Brain microvascular endothelial cell (primary cell): ENCODE data around the gene ZNF653.
"Not testable (repeated sequence)": the region's sequence is repeated elsewhere in the genome, so short reads cannot be mapped to it uniquely, and the experiment has no call there.

Experiments used
- DNase-seq: peaks from one replicate; pipeline ENCODE4 v3.0.0-alpha.2; 2020
- H3K27ac ChIP-seq: fragments of 250-450 bp; sonication (Bioruptor Pico); 2 replicates; pipeline ENCODE4 v1.5.1; 2020; ENCODE audit warnings: mild to moderate bottlenecking, moderate library complexity
- H3K27me3 ChIP-seq: fragments of 250-450 bp; sonication (Bioruptor Pico); replicated peaks from 2 replicates; pipeline ENCODE4 v1.5.1; 2020; ENCODE audit warnings: mild to moderate bottlenecking
- H3K36me3 ChIP-seq: fragments of 250-450 bp; sonication (Bioruptor Pico); replicated peaks from 2 replicates; pipeline ENCODE4 v1.5.1; 2020; ENCODE audit warnings: mild to moderate bottlenecking
- H3K4me3 ChIP-seq: 2 replicates; pipeline ENCODE4 v1.5.1; 2011; ENCODE audit warnings: low read depth, mild to moderate bottlenecking, control low read depth, low read length, moderate library complexity
- in situ Hi-C: cut with HindIII; loops from 2 replicates; pipeline ENCODE4 v1.10.0; 2017; ENCODE audit warnings: low sequenced_read_pairs, low pct_ligation_motif_present
- TF ChIP-seq, protein P1 (sequence below): IDR thresholded peaks from 2 replicates; pipeline ENCODE4 v1.5.1; 2011; ENCODE audit warnings: low read depth, mild to moderate bottlenecking, moderate library complexity, low read length, control low read depth, inconsistent platforms; ENCODE audit errors: missing control alignments

The ZNF653 gene

DNA sequence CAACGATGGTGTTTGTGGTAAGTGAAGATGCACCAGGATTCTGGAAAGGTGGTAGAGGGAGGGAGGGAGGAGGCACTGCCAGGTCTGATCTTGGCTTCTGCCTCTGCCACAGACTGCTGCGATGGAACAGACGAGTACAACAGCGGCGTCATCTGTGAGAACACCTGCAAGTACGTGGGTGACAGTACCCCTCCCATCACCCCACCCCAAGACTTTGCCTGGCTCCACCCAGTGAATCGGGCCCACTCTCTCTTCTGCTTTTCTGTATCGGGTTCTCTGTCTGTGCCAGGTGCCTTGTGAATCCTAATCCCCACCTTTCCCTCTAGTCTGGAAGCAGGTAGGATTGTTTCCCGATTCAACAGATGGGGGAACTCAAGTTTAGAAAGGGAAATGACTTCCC, 67.7 kb downstream of the ZNF653 start:
- H3K27ac ChIP-seq, result no peak overlapping the region

DNA sequence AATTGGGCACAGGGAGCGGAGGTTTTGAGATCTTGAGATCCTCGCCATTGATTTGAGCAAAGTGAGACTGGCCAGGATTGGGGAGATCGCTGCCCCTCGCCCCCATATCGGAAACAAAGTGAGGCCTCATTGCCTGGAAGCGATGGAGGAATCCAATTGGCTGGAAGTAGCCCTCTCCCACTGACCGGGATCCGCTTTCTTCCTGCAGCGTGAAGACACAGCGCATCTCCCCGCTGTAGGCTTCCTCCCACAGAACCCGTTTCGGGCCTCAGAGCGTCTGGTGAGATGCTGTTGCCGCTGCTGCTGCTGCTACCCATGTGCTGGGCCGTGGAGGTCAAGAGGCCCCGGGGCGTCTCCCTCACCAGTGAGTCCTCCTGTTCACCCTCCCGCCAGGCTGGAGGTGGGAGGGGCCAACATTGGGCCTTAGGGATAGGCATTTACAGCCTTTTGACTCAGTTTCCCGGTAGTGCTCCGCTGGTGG, 69.8 kb downstream of the ZNF653 start:
- H3K36me3 ChIP-seq, result peaks cover 28% of the 10 kb centered on the region
- peak overlapping the region; percentile 98 for H3K4me3 ChIP-seq
- no peaks in the 10 kb centered on the region for H3K27me3 ChIP-seq
- DNase-seq, result no peak
- TF ChIP-seq, protein P1, sequence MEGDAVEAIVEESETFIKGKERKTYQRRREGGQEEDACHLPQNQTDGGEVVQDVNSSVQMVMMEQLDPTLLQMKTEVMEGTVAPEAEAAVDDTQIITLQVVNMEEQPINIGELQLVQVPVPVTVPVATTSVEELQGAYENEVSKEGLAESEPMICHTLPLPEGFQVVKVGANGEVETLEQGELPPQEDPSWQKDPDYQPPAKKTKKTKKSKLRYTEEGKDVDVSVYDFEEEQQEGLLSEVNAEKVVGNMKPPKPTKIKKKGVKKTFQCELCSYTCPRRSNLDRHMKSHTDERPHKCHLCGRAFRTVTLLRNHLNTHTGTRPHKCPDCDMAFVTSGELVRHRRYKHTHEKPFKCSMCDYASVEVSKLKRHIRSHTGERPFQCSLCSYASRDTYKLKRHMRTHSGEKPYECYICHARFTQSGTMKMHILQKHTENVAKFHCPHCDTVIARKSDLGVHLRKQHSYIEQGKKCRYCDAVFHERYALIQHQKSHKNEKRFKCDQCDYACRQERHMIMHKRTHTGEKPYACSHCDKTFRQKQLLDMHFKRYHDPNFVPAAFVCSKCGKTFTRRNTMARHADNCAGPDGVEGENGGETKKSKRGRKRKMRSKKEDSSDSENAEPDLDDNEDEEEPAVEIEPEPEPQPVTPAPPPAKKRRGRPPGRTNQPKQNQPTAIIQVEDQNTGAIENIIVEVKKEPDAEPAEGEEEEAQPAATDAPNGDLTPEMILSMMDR, result no peak
- in situ Hi-C loops, result no loop called here
- peak overlapping the region; percentile 81 for H3K27ac ChIP-seq

More for the DNA sequence above, 67.7 kb downstream of the ZNF653 start:
- Histone ChIP-seq H3K4me3 (no peak overlapping the region), H3K36me3 (peaks cover 49% of the 10 kb centered on the region), H3K27me3 (no peaks in the 10 kb centered on the region)
- in situ Hi-C loops, result no loop called here
- TF ChIP-seq, protein P1, result no peak
- no peak for DNase-seq

DNA sequence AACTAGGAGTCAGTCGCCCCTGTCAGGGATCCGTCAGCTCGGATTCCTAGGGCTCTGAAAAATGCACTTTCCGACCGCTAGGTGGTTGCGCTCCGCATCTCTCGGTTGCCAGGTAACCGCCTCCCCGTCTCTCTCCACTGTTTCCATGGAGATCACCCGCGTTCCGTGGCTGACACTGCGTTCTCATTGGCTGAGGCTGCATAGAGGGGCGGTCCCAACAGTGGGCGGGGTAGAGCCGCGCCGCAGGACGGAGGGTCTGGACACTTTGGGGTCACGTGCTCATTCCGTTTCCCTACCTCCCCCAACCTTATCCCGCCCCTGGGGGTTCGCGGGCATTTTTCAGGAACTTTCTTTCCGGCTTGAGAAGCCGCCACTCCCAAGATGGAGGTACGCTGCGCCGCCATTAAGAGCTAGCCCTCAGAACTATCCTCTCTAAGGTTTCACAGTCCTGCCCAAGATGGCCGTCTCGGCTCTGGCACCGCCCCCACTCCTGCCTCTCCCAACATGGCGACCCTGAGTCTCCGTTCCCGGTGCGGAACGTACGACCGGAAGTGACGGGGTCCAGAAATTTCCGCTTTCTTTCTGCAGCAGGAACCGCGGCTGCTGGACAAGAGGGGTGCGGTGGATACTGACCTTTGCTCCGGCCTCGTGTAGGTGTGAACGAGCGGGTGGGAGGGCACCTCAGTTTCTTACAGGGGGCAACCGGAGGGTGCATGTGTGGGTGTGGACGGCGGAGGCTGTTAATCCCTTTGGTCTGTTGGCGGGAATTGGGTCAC, 70.4 kb downstream of the ZNF653 start, which contains the start of the genes ODAD3 and PRKCSH:
ODAD3 (minus strand) TSS at position 65 of the 776 bp plus-strand sequence. CDS start 105 bp downstream, outside the sequence.
PRKCSH (plus strand) TSS at position 579 of the 776 bp plus-strand sequence. CDS start 483 bp downstream, outside the sequence.
- peak; percentile 100 for DNase-seq
- in situ Hi-C loops, result no loop called here
- TF ChIP-seq, protein P1, result peak; percentile 87
- H3K27ac ChIP-seq, result peak within 1 kb of the TSS; percentile 81
- H3K27me3 ChIP-seq, result no peaks in the 10 kb centered on the region
- H3K36me3 ChIP-seq, result peaks cover 22% of the 10 kb centered on the region
- H3K4me3 ChIP-seq, result peak within 1 kb of the TSS; percentile 98

DNA sequence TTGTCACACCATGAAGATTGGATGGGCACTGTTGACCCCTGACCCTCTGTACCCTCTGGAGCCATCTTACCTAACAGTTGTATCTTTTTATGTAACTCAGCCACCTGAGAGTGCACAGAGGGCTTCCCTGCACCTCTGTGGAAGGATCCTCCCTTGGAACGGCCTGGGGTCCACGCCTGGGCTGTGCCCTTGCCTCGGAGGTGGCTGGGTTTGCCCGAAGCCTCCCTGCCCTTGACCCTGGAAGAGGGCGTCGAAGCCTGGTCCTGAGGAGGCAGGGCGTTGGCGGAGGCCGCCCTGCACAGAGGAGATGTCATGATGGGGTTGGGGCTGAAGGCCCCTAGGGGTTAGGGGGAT, 71.0 kb downstream of the ZNF653 start:
- no peak for DNase-seq
- no peak overlapping the region for H3K27ac ChIP-seq
- H3K27me3 ChIP-seq, result no peaks in the 10 kb centered on the region
- in situ Hi-C loops, result no loop called here
- H3K36me3 ChIP-seq, result peaks cover 20% of the 10 kb centered on the region
- peak overlapping the region; percentile 52 for H3K4me3 ChIP-seq
- TF ChIP-seq, protein P1, result no peak

DNA sequence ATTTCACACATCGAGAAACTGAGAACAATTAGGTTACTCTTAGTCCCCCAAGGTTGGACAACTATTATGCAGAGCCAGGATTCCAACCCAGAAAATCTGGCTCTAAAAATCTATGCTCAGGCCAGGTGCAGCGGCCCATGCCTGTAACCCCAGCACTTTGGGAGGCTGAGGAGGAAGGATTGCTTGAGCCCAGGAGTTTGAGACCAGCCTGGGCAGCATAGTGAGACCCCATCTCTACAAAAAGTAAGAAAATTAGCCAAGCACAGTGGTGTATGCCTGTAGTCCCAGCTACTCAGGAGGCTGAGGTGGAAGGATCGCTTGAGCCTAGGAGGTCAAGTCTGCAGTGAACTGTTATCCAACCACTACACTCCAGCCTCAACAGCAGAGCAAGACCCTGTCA, 72.1 kb downstream of the ZNF653 start:
- DNase-seq, in situ Hi-C loops, H3K4me3 ChIP-seq, H3K27me3 ChIP-seq, H3K27ac ChIP-seq: not testable (repeated sequence)
- H3K36me3 ChIP-seq, result peaks cover 16% of the 10 kb centered on the region
